NT2/D1 (cell line): ENCODE data around the gene ARSB.
"Not testable (repeated sequence)": the region's sequence is repeated elsewhere in the genome, so short reads cannot be mapped to it uniquely, and the experiment has no call there.

Source experiments
- DNase-seq: peaks from one replicate; pipeline ENCODE4 v3.0.0-alpha.2; 2011; ENCODE audit warnings: low read depth, low spot score
- H3K27me3 ChIP-seq: 2 replicates; pipeline ENCODE4 v1.6.0; 2011; ENCODE audit warnings: mild to moderate bottlenecking; ENCODE audit not compliant: insufficient read length, insufficient read depth
- H3K36me3 ChIP-seq: 2 replicates; pipeline ENCODE4 v1.6.1; 2011; ENCODE audit warnings: mild to moderate bottlenecking, low read length, mixed read lengths; ENCODE audit not compliant: insufficient read depth, insufficient read length
- H3K4me1 ChIP-seq: 2 replicates; pipeline ENCODE4 v1.5.1; 2011; ENCODE audit not compliant: insufficient read depth, insufficient read length
- H3K4me3 ChIP-seq: 2 replicates; pipeline ENCODE4 v1.5.1; 2011; ENCODE audit warnings: low read depth; ENCODE audit not compliant: insufficient read length
- H3K9ac ChIP-seq: 2 replicates; pipeline ENCODE4 v1.6.0; 2011; ENCODE audit warnings: low read depth; ENCODE audit not compliant: insufficient read length
- H3K9me3 ChIP-seq: 2 replicates; pipeline ENCODE4 v1.5.1; 2011; ENCODE audit warnings: mild to moderate bottlenecking, low read length; ENCODE audit not compliant: insufficient read depth
- SUZ12 ChIP-seq: IDR thresholded peaks from 2 replicates; pipeline ENCODE4 v1.6.1; 2011; ENCODE audit not compliant: insufficient read length, insufficient read depth; ENCODE audit errors: extremely low read depth
- YY1 ChIP-seq: IDR thresholded peaks from 2 replicates; pipeline ENCODE4 v1.6.1; 2011; ENCODE audit not compliant: insufficient read length, insufficient read depth
- ZNF274 ChIP-seq: IDR thresholded peaks from 2 replicates; pipeline ENCODE4 v1.6.1; 2011; ENCODE audit warnings: mild to moderate bottlenecking, low read depth, low read length

The ARSB gene

DNA sequence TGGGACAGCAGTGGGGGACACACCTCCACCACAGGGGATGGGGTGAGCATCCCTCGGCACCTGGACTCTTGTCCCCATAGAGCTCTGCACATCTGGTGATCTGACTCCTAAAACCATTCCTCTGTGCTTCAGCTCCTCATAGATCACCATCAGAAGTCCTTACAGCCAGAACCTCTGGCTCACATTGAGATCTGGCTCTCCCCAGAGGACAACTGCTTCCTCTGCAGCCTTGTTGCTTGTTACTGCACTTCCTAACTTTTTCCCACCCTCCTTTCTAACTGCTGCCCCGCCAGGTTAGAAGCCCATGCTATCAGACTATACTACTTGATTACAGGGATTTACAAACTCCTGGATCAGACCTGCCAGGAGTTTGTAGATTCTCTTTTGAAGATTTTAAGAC, 64.5 kb downstream of the ARSB start:
- H3K4me3 ChIP-seq: no peak overlapping the region
- TF ChIP-seq YY1 (no peak), SUZ12 (no peak), ZNF274 (no peak)
- no peak overlapping the region for H3K9ac ChIP-seq
- DNase-seq: no peak
- H3K27me3 ChIP-seq: no peaks in the 10 kb centered on the region
- H3K9me3 ChIP-seq: no peaks in the 10 kb centered on the region
- H3K36me3 ChIP-seq: no peaks in the 10 kb centered on the region
- no peaks in the 10 kb centered on the region for H3K4me1 ChIP-seq

DNA sequence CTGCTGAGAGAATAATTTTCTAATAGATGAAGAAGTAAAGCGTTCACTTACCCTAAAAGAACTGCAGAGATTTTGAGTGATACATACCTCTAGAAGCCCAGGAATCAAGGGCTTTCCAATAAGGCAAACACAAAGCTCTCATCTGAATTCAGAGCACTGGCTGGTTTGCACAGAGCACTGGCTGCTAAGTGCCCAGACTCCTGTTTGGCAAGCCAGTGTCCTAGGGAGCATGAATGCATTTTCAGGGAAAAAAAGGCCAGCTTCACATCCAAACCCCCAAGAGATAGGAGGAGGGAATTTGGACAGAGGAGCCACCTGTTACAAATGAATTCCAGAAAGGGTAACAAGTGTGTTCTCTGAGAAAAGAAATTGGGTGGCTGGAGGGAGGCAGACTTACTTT, 65.3 kb downstream of the ARSB start:
- TF ChIP-seq YY1 (no peak), ZNF274 (no peak), SUZ12 (no peak)
- no peak overlapping the region for H3K9ac ChIP-seq
- no peaks in the 10 kb centered on the region for H3K36me3 ChIP-seq
- H3K4me1 ChIP-seq: no peaks in the 10 kb centered on the region
- DNase-seq: no peak
- no peaks in the 10 kb centered on the region for H3K9me3 ChIP-seq
- H3K27me3 ChIP-seq: no peaks in the 10 kb centered on the region
- no peak overlapping the region for H3K4me3 ChIP-seq

DNA sequence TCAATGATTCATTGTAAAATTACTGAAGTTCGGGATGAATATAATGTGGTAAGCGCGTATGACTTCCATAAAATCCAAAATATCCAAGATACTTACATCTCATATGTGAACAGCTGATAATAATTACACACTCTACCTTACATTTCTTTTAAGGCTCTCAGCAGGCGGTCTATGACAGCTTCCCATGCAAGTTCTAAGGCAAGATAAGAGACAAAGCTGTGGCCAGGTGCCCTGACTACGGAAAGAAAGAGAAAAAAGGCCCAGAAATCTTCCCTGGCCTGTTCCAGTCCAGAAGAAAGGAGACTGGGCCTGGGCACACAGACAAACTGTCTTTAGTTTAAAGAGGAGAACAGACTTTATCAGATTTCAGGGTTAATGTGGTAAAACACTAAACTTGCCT, 69.1 kb downstream of the ARSB start:
- H3K4me1 ChIP-seq: no peaks in the 10 kb centered on the region
- H3K27me3 ChIP-seq: no peaks in the 10 kb centered on the region
- no peaks in the 10 kb centered on the region for H3K36me3 ChIP-seq
- no peak overlapping the region for H3K9ac ChIP-seq
- TF ChIP-seq SUZ12 (no peak), ZNF274 (no peak), YY1 (no peak)
- no peaks in the 10 kb centered on the region for H3K9me3 ChIP-seq
- H3K4me3 ChIP-seq: no peak overlapping the region
- DNase-seq: no peak

DNA sequence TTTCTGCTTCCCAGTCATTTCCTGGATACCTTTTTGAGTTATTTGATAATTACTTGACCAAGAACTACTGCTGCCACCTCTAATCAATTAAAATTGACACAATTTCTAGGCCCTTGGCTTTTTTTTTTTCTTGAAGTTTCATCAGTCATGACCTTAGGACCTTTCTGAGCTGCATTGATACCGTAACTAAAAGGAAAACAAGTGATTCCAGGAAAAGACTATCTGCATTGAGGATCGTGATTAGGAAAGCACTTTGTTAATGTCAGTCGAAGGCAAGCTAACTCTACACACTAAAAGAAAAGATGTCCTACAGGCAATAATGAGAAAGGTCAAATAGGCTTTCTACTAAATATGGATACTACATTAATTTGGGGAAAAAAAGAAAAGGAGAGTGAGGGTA, 69.9 kb downstream of the ARSB start:
- Histone ChIP-seq H3K9me3 (no peaks in the 10 kb centered on the region), H3K4me1 (no peaks in the 10 kb centered on the region)

DNA sequence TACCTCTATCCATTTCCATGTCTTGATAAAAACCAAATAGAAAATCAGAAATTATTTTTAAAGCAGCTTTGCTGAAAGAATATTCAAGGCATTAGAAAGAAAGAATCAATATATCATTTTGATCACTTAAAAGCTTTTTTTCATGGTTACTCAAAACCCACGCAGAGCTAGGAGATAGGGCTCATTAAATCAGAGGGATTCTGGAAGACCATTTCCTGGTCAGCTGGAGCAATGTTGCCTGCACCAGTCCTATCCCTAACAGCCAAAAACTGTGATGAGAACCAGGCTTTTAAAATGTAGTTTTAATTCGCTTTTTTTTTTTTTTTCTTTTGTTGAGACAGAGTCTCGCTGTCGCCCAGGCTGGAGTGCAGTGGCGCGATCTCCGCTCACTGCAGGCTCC, 72.3 kb downstream of the ARSB start:
- no peak for DNase-seq
- Histone ChIP-seq H3K27me3 (no peaks in the 10 kb centered on the region), H3K9me3 (no peaks in the 10 kb centered on the region), H3K36me3 (no peaks in the 10 kb centered on the region), H3K4me3 (no peak overlapping the region), H3K4me1 (no peaks in the 10 kb centered on the region), H3K9ac (no peak overlapping the region)
- TF ChIP-seq YY1: no peak
- TF ChIP-seq SUZ12: no peak
- TF ChIP-seq ZNF274: no peak

More for the DNA sequence above, 69.9 kb downstream of the ARSB start:
- Histone ChIP-seq H3K36me3 (no peaks in the 10 kb centered on the region), H3K4me3 (no peak overlapping the region), H3K9ac (no peak overlapping the region), H3K27me3 (no peaks in the 10 kb centered on the region)
- no peak for DNase-seq
- TF ChIP-seq ZNF274 (no peak), YY1 (no peak), SUZ12 (no peak)

DNA sequence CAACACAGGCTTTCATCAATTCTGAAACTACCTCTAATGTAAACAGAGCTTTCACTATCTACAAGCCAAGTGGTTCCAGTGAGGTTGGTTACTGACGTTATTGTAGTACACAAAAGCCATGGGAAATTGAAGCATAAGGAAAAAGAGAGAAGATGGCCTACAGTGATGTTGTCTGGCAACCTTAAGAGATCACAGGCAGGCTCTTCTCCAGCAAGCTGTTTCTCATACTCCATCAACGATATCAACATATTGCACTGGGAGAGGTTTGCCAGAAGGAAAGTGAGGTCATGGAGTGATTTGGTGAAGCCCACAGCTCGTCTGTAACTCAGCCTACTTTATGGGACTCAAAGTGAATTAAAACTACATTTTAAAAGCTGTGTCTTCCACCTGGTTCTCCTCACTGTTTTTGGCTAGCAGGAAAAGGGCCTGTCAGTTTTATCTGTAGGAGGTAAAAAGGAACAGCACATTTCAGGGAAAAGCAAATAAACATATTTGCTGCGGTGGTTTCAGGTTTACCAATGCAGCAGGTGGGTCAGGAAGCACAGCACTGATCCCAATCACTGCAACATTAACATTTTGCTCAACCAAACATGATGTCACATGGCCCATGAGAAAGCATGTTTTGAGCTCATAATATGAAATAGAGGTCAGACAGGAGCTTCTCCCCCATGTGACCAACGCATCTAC, 72.9 kb downstream of the ARSB start:
- no peak overlapping the region for H3K9ac ChIP-seq
- DNase-seq: no peak
- H3K9me3 ChIP-seq: no peaks in the 10 kb centered on the region
- H3K4me3 ChIP-seq: no peak overlapping the region
- H3K36me3 ChIP-seq: no peaks in the 10 kb centered on the region
- TF ChIP-seq YY1 (no peak), ZNF274 (no peak)
- H3K4me1 ChIP-seq: no peaks in the 10 kb centered on the region
- no peaks in the 10 kb centered on the region for H3K27me3 ChIP-seq

DNA sequence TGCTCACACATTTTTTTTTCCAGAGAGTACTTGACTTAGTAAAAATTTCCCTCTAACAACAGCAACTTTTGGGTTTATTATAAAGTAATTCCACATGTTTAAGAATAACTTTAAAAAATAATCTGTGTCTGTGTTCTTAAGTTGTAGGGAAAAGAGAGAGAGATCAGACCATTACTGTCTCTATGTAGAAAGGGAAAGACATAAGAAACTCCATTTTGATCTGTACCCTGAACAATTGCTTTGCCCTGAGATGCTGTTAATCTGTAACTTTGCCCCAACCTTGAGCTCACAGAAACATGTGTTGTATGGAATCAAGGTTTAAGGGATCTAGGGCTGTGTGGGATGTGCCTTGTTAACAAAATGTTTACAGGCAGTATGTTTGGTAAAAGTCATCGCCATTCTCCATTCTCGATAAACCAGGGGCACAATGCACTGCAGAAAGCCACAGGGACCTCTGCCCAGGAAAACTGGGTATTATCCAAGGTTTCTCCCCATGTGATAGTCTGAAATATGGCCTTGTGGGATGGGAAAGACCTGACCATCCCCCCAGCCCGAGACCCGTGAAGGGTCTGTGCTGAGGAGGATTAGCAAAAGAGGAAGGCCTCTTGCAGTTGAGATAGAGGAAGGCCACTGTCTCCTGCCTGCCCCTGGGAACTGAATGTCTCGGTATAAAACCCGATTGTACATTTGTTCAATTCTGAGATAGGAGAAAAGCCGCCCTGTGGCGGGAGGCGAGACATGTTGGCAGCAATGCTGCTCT, 75.7 kb downstream of the ARSB start:
- H3K4me1 ChIP-seq, H3K36me3 ChIP-seq, H3K9me3 ChIP-seq, H3K4me3 ChIP-seq, H3K27me3 ChIP-seq, H3K9ac ChIP-seq, DNase-seq: not testable (repeated sequence)
